ENCODE measurements around the gene DNAJC4.
A peak's percentile ranks its signal among the peaks of the same experiment; 100 is the strongest.

DNAJC4 gene

GRCh38 chr11:64263021-64263946 is 32.9 kb downstream of the DNAJC4 start:
- Histone ChIP-seq H3K23ac (ENCODE audit: low read length in 2 of 2) (peak overlapping the region in 1 of 2 experiments; percentile 60), H2AK5ac (ENCODE audit: low read length, severe bottlenecking) (peak overlapping the region; percentile 68), H3K9ac (ENCODE audit: low read length) (peak overlapping the region; percentile 1), H2BK15ac (ENCODE audit: low read depth, poor library complexity, severe bottlenecking) (peak overlapping the region; percentile 34), H3K27ac (ENCODE audit: low read length, poor library complexity, severe bottlenecking) (peak overlapping the region; percentile 66), H4K91ac (ENCODE audit: low read length) (peak overlapping the region; percentile 85), H3K36me3 (ENCODE audit: control insufficient read depth in 1 of 2, insufficient read depth in 2 of 2, low read depth in 1 of 2, low read length in 2 of 2) (peaks cover 75 to 96% of the 10 kb centered on the region in 2 experiments), H2BK12ac (ENCODE audit: low read length in 2 of 2) (peak overlapping the region; percentile 75), H3K79me1 (replicated peaks; ENCODE audit: low read length, poor library complexity, severe bottlenecking) (peaks cover 19% of the 10 kb centered on the region), H3K9me3 (ENCODE audit: control insufficient read depth, low read length) (no peaks in the 10 kb centered on the region), H3K14ac (ENCODE audit: low read length in 2 of 2) (peak overlapping the region in 1 of 2 experiments; percentile 88), H2BK120ac (ENCODE audit: low read depth, low read length) (peak overlapping the region; percentile 37), H3K4me3 (ENCODE audit: insufficient read depth in 1 of 2, low read depth in 1 of 2, low read length in 2 of 2) (no peak overlapping the region), H3K4ac (ENCODE audit: low read depth in 1 of 2, low read length in 2 of 2) (peak overlapping the region; percentile 70 to 71), H3K27me3 (ENCODE audit: control insufficient read depth in 1 of 2, insufficient read depth in 1 of 2, low read length in 2 of 2) (no peaks in the 10 kb centered on the region), H3K4me1 (ENCODE audit: control insufficient read depth, insufficient read depth, low read depth, low read length) (peaks cover 30% of the 10 kb centered on the region), H2AFZ (ENCODE audit: low read depth, low read length) (no peak overlapping the region), H3K4me2 (ENCODE audit: low read length, poor library complexity, severe bottlenecking) (no peak overlapping the region), H4K8ac (ENCODE audit: low read length) (peak overlapping the region; percentile 80), H2BK5ac (ENCODE audit: low read depth, low read length, poor library complexity, severe bottlenecking) (no peak overlapping the region), H3K18ac (ENCODE audit: low read depth in 1 of 2, low read length in 2 of 2) (peak overlapping the region; percentile 67 to 87)
- 58% methylated on average over 28 of the region's 29 CpGs for WGBS
- DNase-seq, result peak; percentile 84

DNA sequence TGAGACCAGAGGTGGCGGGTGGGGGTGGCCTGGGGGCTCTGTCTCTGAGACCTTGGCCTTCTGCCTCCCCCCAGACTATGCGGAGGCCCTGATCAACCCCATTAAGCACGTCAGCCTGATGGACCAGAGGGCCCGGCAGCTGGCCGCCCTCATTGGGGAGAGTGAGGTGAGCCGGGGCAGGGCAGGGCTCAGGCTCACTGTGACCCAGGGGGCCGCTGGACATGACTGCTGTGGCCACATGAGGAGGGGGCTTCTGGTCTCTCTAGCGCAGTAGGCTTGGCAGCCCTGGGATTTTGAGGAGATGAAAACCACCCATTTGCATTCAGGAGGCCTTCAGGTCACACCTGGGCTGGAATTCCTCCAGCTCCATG is 33.6 kb downstream of the DNAJC4 start:
- Histone ChIP-seq H3K27me3 (ENCODE audit: control insufficient read depth in 1 of 2, insufficient read depth in 1 of 2, low read length in 2 of 2) (no peaks in the 10 kb centered on the region), H3K9ac (ENCODE audit: low read length) (no peak overlapping the region), H3K9me3 (ENCODE audit: control insufficient read depth, low read length) (no peaks in the 10 kb centered on the region), H3K4me2 (ENCODE audit: low read length, poor library complexity, severe bottlenecking) (no peak overlapping the region), H3K14ac (ENCODE audit: low read length in 2 of 2) (no peak overlapping the region), H2BK5ac (ENCODE audit: low read depth, low read length, poor library complexity, severe bottlenecking) (no peak overlapping the region), H2AK5ac (ENCODE audit: low read length, severe bottlenecking) (no peak overlapping the region), H2AFZ (ENCODE audit: low read depth, low read length) (no peak overlapping the region), H3K23ac (ENCODE audit: low read length in 2 of 2) (no peak overlapping the region), H2BK15ac (ENCODE audit: low read depth, poor library complexity, severe bottlenecking) (peak overlapping the region; percentile 12), H4K91ac (ENCODE audit: low read length) (peak overlapping the region; percentile 28), H3K4ac (ENCODE audit: low read depth in 1 of 2, low read length in 2 of 2) (no peak overlapping the region), H4K8ac (ENCODE audit: low read length) (no peak overlapping the region), H3K4me3 (ENCODE audit: insufficient read depth in 1 of 2, low read depth in 1 of 2, low read length in 2 of 2) (no peak overlapping the region), H3K4me1 (ENCODE audit: control insufficient read depth, insufficient read depth, low read depth, low read length) (peaks cover 36% of the 10 kb centered on the region), H2BK12ac (ENCODE audit: low read length in 2 of 2) (peak overlapping the region in 1 of 2 experiments; percentile 32), H2BK120ac (ENCODE audit: low read depth, low read length) (no peak overlapping the region), H3K27ac (ENCODE audit: low read length, poor library complexity, severe bottlenecking) (no peak overlapping the region), H3K79me1 (replicated peaks; ENCODE audit: low read length, poor library complexity, severe bottlenecking) (peaks cover 16% of the 10 kb centered on the region), H3K36me3 (ENCODE audit: control insufficient read depth in 1 of 2, insufficient read depth in 2 of 2, low read depth in 1 of 2, low read length in 2 of 2) (peaks cover 69 to 93% of the 10 kb centered on the region in 2 experiments), H3K18ac (ENCODE audit: low read depth in 1 of 2, low read length in 2 of 2) (no peak overlapping the region)
- no peak for DNase-seq
- 96% methylated on average over 8 of the region's 8 CpGs for WGBS

- no peak overlapping the region for H2AK5ac ChIP-seq (ENCODE audit: low read length, severe bottlenecking)
- no peak overlapping the region for H2BK120ac ChIP-seq (ENCODE audit: low read depth, low read length)
- H3K4me1 ChIP-seq (ENCODE audit: control insufficient read depth, insufficient read depth, low read depth, low read length), result peaks cover 35% of the 10 kb centered on the region
- H3K18ac ChIP-seq (ENCODE audit: low read depth in 1 of 2, low read length in 2 of 2), result no peak overlapping the region
- no peaks in the 10 kb centered on the region for H3K9me3 ChIP-seq (ENCODE audit: control insufficient read depth, low read length)
- H3K79me1 ChIP-seq (replicated peaks; ENCODE audit: low read length, poor library complexity, severe bottlenecking), result peaks cover 16% of the 10 kb centered on the region
- no peak overlapping the region for H2AFZ ChIP-seq (ENCODE audit: low read depth, low read length)
- H3K36me3 ChIP-seq (ENCODE audit: control insufficient read depth in 1 of 2, insufficient read depth in 2 of 2, low read depth in 1 of 2, low read length in 2 of 2), result peaks cover 64 to 88% of the 10 kb centered on the region in 2 experiments
- no peak overlapping the region for H3K27ac ChIP-seq (ENCODE audit: low read length, poor library complexity, severe bottlenecking)
- no peak overlapping the region for H2BK5ac ChIP-seq (ENCODE audit: low read depth, low read length, poor library complexity, severe bottlenecking)
- no peak overlapping the region for H4K8ac ChIP-seq (ENCODE audit: low read length)
- no peak overlapping the region for H3K9ac ChIP-seq (ENCODE audit: low read length)
- DNase-seq, result no peak
- 92% methylated on average over 10 of the region's 10 CpGs for WGBS
- no peak overlapping the region for H2BK15ac ChIP-seq (ENCODE audit: low read depth, poor library complexity, severe bottlenecking)
- H2BK12ac ChIP-seq (ENCODE audit: low read length in 2 of 2), result peak overlapping the region in 1 of 2 experiments; percentile 29
- H4K91ac ChIP-seq (ENCODE audit: low read length), result no peak overlapping the region
- no peak overlapping the region for H3K23ac ChIP-seq (ENCODE audit: low read length in 2 of 2)
- no peak overlapping the region for H3K4me3 ChIP-seq (ENCODE audit: insufficient read depth in 1 of 2, low read depth in 1 of 2, low read length in 2 of 2)
- H3K4ac ChIP-seq (ENCODE audit: low read depth in 1 of 2, low read length in 2 of 2), result no peak overlapping the region
- H3K27me3 ChIP-seq (ENCODE audit: control insufficient read depth in 1 of 2, insufficient read depth in 1 of 2, low read length in 2 of 2), result no peaks in the 10 kb centered on the region
- no peak overlapping the region for H3K4me2 ChIP-seq (ENCODE audit: low read length, poor library complexity, severe bottlenecking)
- H3K14ac ChIP-seq (ENCODE audit: low read length in 2 of 2), result no peak overlapping the region
Observed at GRCh38 chr11:64264371-64264852, 34.1 kb downstream of the DNAJC4 start.

Measured in mesenchymal stem cell (in vitro differentiated cells and primary cell).